Measurements from ENCODE around the gene TSGA10IP.

TSGA10IP gene

GRCh38 chr11:65918211-65919140 is 26.8 kb upstream of the TSGA10IP start, which contains the start of gene C11orf68:
Gene C11orf68, minus strand, starts transcription at chr11:65919062. Its CDS starts 31 bp downstream, at chr11:65919031.
- FAIRE-seq: no peak

GRCh38 chr11:65919141-65919572 is 26.1 kb upstream of the TSGA10IP start, which contains the start of gene DRAP1:
Gene DRAP1, plus strand, starts transcription at chr11:65919426. Its CDS starts 76 bp downstream, at chr11:65919502.
- FAIRE-seq: no peak

DNA sequence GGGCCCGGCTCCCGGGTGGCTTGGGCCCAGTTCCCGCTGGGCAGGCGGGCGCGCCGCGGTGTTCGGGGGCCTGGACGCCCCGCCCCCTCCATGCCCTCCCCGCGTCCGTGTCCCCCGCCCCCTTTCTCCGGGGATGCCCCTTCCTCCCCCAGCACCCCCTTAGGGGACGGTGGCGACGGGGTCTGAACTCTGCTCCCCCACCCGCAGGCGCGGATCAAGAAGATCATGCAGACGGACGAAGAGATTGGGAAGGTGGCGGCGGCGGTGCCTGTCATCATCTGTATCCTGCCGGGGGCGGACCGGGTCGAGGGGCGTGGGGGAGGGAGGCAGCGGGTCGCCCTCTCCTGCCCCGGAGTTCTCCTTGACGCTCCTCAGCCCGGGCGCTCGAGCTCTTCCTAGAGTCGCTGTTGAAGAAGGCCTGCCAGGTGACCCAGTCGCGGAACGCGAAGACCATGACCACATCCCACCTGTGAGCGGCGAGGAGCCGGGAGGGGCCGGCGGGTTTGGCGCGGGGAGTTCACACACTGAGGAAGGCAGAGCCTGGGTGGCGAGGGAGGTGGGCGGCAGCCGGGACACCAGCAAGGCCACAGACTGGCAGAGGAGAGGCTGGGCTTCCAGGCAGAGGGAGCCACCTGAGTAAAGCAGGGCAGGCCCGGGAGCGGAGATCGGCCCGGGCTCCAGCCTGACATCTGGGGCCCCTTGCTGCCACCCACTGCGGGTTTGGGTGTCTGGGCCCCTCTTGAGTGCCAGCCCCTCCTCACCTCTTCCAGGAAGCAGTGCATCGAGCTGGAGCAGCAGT is 25.5 kb upstream of the TSGA10IP start:
- FAIRE-seq: no peak

- no peak for FAIRE-seq
Observed at GRCh38 chr11:65920372-65920802, 24.9 kb upstream of the TSGA10IP start.

DNA sequence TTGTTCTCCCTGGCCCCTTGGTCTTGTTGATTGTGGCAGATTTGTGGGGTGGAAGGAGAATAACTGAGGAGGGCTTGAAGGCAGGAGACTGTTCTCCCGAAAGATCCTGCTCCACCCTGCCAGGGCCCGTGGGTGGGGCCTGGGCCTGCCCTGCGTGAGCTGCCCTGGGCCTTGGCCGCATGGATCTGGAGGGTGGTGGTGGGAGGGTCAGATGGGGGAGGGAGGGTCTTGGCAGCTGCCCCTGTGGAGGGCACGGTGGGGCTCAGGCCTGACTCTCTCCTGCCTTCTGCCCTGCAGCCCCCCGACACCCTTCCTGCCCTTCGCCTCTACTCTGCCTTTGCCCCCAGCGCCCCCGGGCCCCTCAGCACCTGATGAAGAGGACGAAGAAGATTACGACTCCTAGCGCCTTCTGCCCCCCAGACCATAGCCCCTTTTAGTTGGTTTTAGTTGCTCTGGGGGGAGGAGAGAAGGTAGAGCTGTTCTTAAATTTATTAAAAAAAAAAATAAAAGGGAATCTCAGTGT is 24.2 kb upstream of the TSGA10IP start:
- FAIRE-seq: no peak

- FAIRE-seq: no peak
Observed at GRCh38 chr11:65921876-65922275, 23.4 kb upstream of the TSGA10IP start.

- no peak for FAIRE-seq
Observed at GRCh38 chr11:65922565-65922964, 22.7 kb upstream of the TSGA10IP start.

DNA sequence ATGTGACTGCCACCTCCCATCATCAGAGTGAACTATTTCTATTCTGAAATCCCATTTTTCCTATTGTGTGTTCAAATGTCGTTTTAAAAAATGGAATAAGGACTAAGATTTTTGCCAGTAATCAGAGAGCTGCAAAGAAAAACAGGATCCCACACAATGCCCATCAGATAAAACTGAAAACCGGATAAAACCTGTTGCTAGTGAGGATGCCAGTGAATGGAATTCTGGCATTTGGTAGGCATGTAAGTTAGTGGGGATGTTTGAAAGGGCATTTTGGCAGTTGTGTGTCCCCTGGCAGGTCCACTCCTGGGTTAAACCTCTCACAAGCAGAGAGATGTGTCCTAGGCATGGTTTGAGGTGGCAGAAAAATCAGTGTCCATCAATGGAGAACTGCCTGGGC is 19.9 kb upstream of the TSGA10IP start:
- FAIRE-seq: no peak

GRCh38 chr11:65927904-65928397 is 17.3 kb upstream of the TSGA10IP start:
- no peak for FAIRE-seq

DNA sequence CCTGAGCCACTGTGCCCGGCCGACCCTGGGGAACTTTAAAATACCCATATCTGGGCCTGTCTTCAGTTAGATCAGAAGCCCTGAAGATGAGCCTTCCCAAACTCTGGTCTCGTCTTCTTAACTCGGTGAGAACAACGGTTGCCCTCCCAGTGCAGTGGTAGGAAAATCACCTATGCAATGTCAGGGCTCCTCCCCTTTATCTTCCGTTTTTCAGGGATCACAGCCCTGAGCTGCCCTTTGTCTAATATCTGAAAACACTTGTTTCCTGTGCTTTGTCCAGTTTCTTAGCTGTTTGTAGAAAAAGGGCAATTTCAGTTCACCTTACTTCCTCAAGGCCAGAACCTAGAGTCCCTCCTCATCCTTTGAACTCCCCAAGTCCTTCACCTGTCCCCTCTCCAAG is 16.6 kb upstream of the TSGA10IP start:
- no peak for FAIRE-seq

- no peak for FAIRE-seq
Observed at GRCh38 chr11:65931773-65932557, 13.3 kb upstream of the TSGA10IP start.

DNA sequence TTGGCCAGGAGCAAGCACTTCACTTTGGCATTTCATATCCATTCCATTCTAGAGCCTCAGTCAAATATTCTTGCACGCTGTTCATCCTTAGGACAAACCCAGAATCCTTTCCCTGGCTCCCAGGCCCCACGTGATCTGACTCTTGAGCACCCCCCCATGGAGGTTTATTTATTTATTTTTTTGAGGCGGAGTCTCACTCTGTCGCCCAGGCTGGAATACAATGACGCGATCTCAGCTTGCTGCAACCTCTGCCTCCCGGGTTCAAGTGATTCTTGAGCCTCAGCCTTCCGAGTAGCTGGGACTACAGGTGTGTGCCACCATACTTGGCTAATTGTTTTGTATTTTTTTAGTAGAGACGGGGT is 12.7 kb upstream of the TSGA10IP start:
- no peak for FAIRE-seq

DNA sequence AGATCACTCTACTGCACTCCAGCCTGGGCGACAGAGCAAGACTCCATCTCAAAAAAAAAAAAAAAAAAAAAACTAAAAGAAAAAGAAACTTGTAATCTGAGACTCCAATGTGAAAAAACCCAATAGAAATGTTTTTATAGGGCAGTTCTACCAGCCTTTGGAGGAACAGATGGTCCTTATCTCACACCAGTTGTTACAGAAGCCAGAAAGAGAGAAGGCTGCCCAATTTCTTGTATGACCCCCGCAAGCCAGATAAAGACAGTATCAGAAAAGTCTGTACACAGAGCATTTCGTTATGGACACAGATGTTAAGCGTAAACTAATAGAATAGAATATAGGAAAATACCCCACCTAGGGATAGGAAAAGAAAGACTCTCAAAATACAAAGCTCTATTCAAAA is 11.3 kb upstream of the TSGA10IP start:
- FAIRE-seq: no peak

- FAIRE-seq: no peak
Observed at GRCh38 chr11:65937766-65938165, 7.5 kb upstream of the TSGA10IP start.

GRCh38 chr11:65941720-65942310 is 3.5 kb upstream of the TSGA10IP start:
- FAIRE-seq: no peak

DNA sequence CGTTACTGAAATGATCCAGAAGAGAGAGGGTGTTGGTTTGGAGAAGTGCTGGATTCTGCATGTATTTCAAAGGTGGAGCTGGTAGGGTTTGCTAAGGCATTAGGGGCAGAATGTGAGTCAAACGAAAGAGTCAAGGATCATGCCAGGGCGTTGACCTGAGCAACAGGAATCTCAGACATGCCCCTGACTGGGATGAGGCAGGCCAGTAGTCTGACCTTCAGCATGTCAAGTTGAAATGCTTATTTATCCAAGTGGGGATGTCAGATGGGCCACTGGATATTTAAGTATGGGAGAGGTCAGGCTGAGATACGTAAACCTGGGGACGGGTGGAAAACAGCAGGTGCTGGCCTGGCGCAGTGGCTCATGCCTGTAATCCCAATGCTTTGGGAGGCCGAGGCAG is 2.7 kb upstream of the TSGA10IP start:
- no peak for FAIRE-seq

DNA sequence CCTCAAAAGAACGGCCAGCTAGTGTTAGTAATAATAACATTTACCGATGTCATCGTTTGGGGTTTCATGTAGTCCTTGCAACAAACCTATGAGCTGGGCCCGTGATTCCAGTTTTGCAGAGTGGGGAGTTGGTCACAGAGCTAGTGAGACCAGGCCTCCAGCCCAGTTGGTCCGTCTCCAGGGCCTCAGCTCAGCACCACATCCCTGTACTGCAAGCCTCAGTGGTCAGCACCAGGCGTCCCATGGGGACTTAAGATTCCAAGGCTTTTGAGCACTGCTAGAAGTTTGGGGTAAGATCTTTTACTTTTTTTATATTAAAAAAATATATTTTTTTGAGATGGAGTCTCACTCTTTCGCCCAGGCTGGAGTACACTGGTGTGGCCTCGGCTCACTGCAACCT is 1.1 kb upstream of the TSGA10IP start:
- FAIRE-seq: no peak

- FAIRE-seq: no peak
Observed at GRCh38 chr11:65944767-65945166, 513 bp upstream of the TSGA10IP start.

- no peak for FAIRE-seq
Observed at GRCh38 chr11:65945941-65946558, 770 bp downstream of the TSGA10IP start.

- no peak for FAIRE-seq
Observed at GRCh38 chr11:65946655-65947054, 1.4 kb downstream of the TSGA10IP start.

- no peak for FAIRE-seq
Observed at GRCh38 chr11:65947133-65947532, 1.9 kb downstream of the TSGA10IP start.

Data from G401.6 (cell line).